SJSA1 (cell line): ENCODE data around the gene TSPAN4. TPM values are rescaled to one million over a fixed set of nuclear protein-coding genes. Genes with fewer than 3 reads are reported as not detected.

Source experiments
- DNase-seq, 2 experiments: peaks; one replicate each; pipeline ENCODE4 v3.0.0-alpha.2; 2015 to 2020; ENCODE audit warnings: low spot score in 2 of 2, low read depth in 1 of 2
- H3K27ac ChIP-seq: fragments of 250-450 bp; sonication (Bioruptor Pico); 2 replicates; pipeline ENCODE4 v1.5.1; 2020; ENCODE audit warnings: mild to moderate bottlenecking, moderate library complexity
- H3K27me3 ChIP-seq: fragments of 250-450 bp; sonication (Bioruptor Pico); replicated peaks from 2 replicates; pipeline ENCODE4 v1.5.1; 2020; ENCODE audit warnings: mild to moderate bottlenecking, moderate library complexity
- H3K36me3 ChIP-seq: fragments of 250-450 bp; sonication (Bioruptor Pico); 2 replicates; pipeline ENCODE4 v1.5.1; 2020; ENCODE audit warnings: mild to moderate bottlenecking
- H3K4me1 ChIP-seq: fragments of 250-450 bp; sonication (Bioruptor Pico); replicated peaks from 2 replicates; pipeline ENCODE4 v1.6.1; 2021; ENCODE audit warnings: mild to moderate bottlenecking
- H3K4me3 ChIP-seq: fragments of 250-450 bp; sonication (Bioruptor Pico); 2 replicates; pipeline ENCODE4 v1.5.1; 2020; ENCODE audit warnings: mild to moderate bottlenecking
- H3K9me3 ChIP-seq: fragments of 250-450 bp; sonication (Bioruptor Pico); replicated peaks from 2 replicates; pipeline ENCODE4 v1.5.1; 2020; ENCODE audit warnings: mild to moderate bottlenecking
- total RNA-seq: library from RNA; depleted of rRNA; stranded (reverse); fragments of >200 nt; shearing (Covaris generic); gene quantifications from 2 replicates; pipeline ENCODE4 v1.2.3, GENCODE V29; 2014

The TSPAN4 gene
- total RNA-seq, 1 experiment from 2014 or later, result 62.5 TPM

DNA sequence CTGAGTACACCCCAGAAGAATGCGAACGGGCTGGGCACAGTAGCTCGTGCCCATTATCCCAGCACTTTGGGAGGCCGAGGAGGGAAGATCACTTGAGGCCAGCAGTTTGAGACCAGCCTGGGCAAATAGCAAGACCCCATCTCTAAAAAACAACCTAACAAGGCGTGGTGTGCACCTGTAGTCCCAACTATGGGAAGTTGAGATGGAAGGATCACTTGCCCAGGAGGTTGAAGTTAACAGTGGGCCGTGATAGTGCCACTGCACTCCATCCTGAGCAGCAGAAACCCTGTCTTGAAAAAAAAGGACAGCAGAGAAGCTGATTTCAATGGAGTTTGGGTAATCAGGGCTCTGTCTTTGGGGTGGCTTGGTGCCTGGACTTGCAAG lies 29.6 kb upstream of the TSPAN4 start:
- no peak overlapping the region for H3K27ac ChIP-seq
- peaks cover 42% of the 10 kb centered on the region for H3K36me3 ChIP-seq
- peaks cover 11% of the 10 kb centered on the region; the same call in 1 of the 2 replicates for H3K4me1 ChIP-seq

GRCh38 chr11:813456-814096 lies 29.1 kb upstream of the TSPAN4 start:
- Histone ChIP-seq H3K27ac (no peak overlapping the region), H3K36me3 (peaks cover 42% of the 10 kb centered on the region), H3K4me1 (peaks cover 8% of the 10 kb centered on the region), H3K27me3 (no peaks in the 10 kb centered on the region), H3K4me3 (no peak overlapping the region), H3K9me3 (no peaks in the 10 kb centered on the region)
- no peak for DNase-seq

More for the DNA sequence above, 29.6 kb upstream of the TSPAN4 start:
- DNase-seq, result no peak
- Histone ChIP-seq H3K27me3 (no peaks in the 10 kb centered on the region), H3K4me3 (no peak overlapping the region), H3K9me3 (no peaks in the 10 kb centered on the region)

DNA sequence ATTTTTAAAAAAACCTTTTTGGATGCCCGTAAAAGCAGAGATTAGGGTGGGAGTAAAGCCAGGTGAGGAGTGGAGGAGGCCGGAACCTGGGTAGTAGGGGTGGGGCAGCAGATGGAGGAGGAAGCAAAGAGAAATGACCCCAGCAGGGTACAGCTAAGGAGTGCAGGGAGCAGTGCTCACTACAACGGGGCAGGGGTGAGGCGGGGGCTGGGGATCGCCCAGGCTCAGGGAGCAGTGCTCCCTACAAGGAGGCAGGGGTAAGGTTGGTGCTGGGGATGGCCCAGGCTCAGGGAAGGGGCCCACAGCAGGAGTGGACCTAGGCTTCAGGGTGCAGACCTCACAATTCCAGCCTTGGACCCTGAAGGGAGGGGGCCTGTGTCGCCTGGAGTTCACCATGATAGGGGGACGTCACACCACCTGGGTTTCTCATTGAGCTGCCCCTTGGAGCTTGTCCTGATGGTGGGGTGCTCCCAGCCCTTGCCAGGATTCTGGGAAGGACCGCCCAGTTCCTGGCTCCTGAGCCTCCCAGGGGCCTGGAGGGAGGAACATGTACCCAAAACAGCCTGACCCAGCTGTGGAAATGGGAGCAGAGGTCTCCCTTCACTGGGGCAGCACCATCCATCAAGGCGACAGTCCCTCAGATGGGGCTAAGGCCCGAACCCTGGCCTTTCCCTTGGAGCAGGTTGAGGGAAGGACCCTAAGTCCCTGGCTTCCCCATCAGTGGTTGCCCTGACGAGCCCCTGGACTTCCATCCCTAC lies 26.8 kb upstream of the TSPAN4 start:
- Histone ChIP-seq H3K4me3 (no peak overlapping the region), H3K36me3 (peaks cover 29% of the 10 kb centered on the region), H3K9me3 (no peaks in the 10 kb centered on the region), H3K4me1 (peaks cover 15% of the 10 kb centered on the region), H3K27me3 (no peaks in the 10 kb centered on the region), H3K27ac (no peak overlapping the region)
- no peak for DNase-seq

DNA sequence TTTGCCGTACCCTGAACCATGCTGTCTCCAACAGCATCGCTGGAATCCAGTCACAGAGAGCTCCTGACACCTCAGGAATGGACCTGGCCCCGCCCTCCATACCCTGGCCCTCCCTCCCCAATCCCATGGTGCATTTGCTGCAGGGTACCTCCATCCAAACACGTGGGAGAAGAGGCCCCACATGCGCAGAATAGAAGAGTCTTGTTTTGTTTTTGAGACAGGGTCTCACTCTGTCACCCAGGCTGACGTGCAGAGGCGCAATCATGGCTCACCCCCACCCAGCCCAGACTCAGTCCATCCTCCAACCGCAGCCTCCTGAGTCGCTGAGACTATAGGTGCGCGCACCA lies 26.2 kb upstream of the TSPAN4 start:
- DNase-seq, result no peak
- peaks cover 24% of the 10 kb centered on the region for H3K36me3 ChIP-seq
- H3K4me1 ChIP-seq, result peaks cover 21% of the 10 kb centered on the region
- no peak overlapping the region for H3K4me3 ChIP-seq
- no peaks in the 10 kb centered on the region for H3K27me3 ChIP-seq
- no peaks in the 10 kb centered on the region for H3K9me3 ChIP-seq
- H3K27ac ChIP-seq, result no peak overlapping the region

- H3K9me3 ChIP-seq, result no peaks in the 10 kb centered on the region
- peak within 1 kb of the TSS; percentile 91 for H3K4me3 ChIP-seq
- H3K27ac ChIP-seq, result peak within 1 kb of the TSS; percentile 56; the same call in 1 of the 2 replicates
- H3K27me3 ChIP-seq, result no peaks in the 10 kb centered on the region
- no peak for DNase-seq
- H3K36me3 ChIP-seq, result peaks cover 2% of the 10 kb centered on the region
- peaks cover 22% of the 10 kb centered on the region for H3K4me1 ChIP-seq
Measured at GRCh38 chr11:818396-819128, 24.1 kb upstream of the TSPAN4 start, which contains the start of gene PNPLA2. Gene PNPLA2, plus strand, starts transcription at chr11:818914. Its CDS starts 805 bp downstream, at chr11:819719.

DNA sequence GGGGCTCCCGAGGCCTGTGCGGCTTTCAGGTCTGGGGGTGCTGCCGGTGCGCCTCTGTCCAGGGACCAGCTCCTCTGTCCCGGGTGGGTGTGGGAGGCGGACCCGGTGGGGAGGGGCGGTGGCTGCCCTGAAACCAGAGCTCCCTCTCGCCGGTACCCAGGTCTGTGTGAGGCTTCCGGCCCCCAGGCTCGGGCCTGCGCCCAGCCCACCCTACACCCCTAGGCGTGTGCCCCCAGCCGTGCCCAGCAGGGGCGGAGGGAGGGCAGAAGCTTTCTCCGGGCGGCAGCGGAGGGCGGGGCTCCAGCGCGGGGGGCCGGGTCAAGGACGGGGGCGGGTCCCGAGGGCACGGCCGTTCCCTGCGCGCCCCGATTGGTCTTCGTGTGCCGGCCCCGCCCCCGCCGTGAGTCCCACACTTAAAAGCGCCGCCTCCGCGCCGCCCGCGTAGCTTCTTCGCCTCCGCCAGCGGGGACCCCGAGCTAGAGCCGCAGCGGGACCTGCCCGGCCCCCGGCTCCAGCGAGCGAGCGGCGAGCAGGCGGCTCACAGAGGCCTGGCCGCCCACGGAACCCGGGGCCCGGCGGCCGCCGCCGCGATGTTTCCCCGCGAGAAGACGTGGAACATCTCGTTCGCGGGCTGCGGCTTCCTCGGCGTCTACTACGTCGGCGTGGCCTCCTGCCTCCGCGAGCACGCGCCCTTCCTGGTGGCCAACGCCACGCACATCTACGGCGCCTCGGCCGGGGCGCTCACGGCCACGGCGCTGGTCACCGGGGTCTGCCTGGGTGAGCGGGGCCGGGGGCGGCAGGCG lies 23.3 kb upstream of the TSPAN4 start:
- Histone ChIP-seq H3K9me3 (no peaks in the 10 kb centered on the region), H3K27me3 (no peaks in the 10 kb centered on the region), H3K36me3 (no peaks in the 10 kb centered on the region), H3K4me1 (peaks cover 22% of the 10 kb centered on the region), H3K4me3 (peak overlapping the region; percentile 91), H3K27ac (peak overlapping the region; percentile 56; the same call in 1 of the 2 replicates)
- peak; percentile 69 to 81 for DNase-seq

- Histone ChIP-seq H3K27me3 (no peaks in the 10 kb centered on the region), H3K9me3 (no peaks in the 10 kb centered on the region), H3K36me3 (no peaks in the 10 kb centered on the region), H3K4me1 (peaks cover 22% of the 10 kb centered on the region), H3K4me3 (peak overlapping the region; percentile 91), H3K27ac (no peak overlapping the region)
- DNase-seq, result peak in 1 of 2 experiments; percentile 63
Measured at GRCh38 chr11:819943-820649, 22.6 kb upstream of the TSPAN4 start.

DNA sequence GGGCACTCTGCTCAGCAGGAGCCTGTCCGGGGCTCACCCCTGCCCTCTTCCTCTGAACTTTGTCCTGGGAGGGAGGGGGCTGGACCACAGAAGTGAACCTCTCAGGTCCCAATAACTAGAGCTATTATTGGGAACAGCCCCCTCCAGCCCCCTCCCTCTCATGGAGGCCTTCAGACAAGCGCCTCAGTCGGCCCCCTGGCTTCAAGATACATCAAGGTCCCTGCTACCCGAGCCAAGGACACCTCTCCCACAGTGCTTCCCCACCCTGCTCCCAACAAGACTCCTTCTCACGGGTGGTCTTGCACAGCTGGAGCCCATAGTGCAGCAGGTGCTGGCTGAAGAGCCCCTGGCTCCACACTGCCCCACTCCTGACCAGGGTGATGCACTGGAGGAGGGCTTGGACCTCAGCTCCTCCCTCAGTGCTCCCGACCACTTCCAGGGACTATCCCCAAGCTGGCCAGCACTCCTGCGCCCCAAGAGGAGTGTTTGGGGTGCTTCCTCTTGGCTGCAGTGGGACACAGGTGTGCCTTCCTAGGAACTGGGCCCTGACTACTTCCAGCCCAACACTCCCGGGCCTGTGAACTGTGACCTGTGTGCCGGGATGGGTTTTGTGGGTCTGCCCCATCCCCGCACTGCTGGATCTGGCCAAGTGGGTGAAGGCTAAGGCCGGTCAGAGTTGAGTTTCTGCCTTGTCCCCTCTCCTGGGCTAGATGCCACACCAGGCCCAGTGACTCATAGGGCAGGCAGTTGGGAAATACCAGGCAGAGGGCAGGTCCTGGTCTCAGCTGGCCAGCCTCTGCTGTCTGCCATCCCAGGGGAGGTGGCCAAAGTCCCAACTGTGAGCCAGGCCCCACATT lies 21.8 kb upstream of the TSPAN4 start:
- no peak overlapping the region for H3K27ac ChIP-seq
- no peaks in the 10 kb centered on the region for H3K9me3 ChIP-seq
- H3K4me1 ChIP-seq, result peaks cover 22% of the 10 kb centered on the region
- DNase-seq, result no peak
- H3K36me3 ChIP-seq, result no peaks in the 10 kb centered on the region
- no peaks in the 10 kb centered on the region for H3K27me3 ChIP-seq
- H3K4me3 ChIP-seq, result peak overlapping the region; percentile 91

GRCh38 chr11:821512-822371 lies 20.9 kb upstream of the TSPAN4 start:
- Histone ChIP-seq H3K36me3 (no peaks in the 10 kb centered on the region), H3K27ac (no peak overlapping the region), H3K27me3 (no peaks in the 10 kb centered on the region), H3K9me3 (no peaks in the 10 kb centered on the region), H3K4me1 (peaks cover 22% of the 10 kb centered on the region), H3K4me3 (no peak overlapping the region)
- DNase-seq, result no peak

GRCh38 chr11:823441-824291 lies 19.0 kb upstream of the TSPAN4 start:
- DNase-seq, result no peak
- Histone ChIP-seq H3K9me3 (no peaks in the 10 kb centered on the region), H3K36me3 (no peaks in the 10 kb centered on the region), H3K4me3 (no peak overlapping the region), H3K27ac (no peak overlapping the region), H3K27me3 (no peaks in the 10 kb centered on the region), H3K4me1 (peaks cover 20% of the 10 kb centered on the region)

DNA sequence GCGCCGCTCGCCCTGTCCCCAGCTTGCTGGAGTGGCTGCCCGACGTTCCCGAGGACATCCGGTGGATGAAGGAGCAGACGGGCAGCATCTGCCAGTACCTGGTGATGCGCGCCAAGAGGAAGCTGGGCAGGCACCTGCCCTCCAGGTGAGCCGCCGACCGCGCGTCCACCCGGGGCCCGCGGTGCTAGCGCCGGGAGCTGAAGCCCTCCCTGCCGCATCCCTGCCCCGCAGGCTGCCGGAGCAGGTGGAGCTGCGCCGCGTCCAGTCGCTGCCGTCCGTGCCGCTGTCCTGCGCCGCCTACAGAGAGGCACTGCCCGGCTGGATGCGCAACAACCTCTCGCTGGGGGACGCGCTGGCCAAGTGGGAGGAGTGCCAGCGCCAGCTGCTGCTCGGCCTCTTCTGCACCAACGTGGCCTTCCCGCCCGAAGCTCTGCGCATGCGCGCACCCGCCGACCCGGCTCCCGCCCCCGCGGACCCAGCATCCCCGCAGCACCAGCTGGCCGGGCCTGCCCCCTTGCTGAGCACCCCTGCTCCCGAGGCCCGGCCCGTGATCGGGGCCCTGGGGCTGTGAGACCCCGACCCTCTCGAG lies 18.3 kb upstream of the TSPAN4 start:
- no peaks in the 10 kb centered on the region for H3K36me3 ChIP-seq
- DNase-seq, result no peak
- no peaks in the 10 kb centered on the region for H3K9me3 ChIP-seq

More for the DNA sequence above, 18.3 kb upstream of the TSPAN4 start:
- Histone ChIP-seq H3K27ac (no peak overlapping the region), H3K27me3 (peaks cover 6% of the 10 kb centered on the region), H3K4me1 (peaks cover 15% of the 10 kb centered on the region), H3K4me3 (no peak overlapping the region)
